Left cardiac atrium (tissue), 2 donors: ENCODE results near the gene CDC6. TPM values are rescaled to one million over a fixed set of nuclear protein-coding genes. Genes with fewer than 3 reads are reported as not detected.

ENCODE experiments used
- total RNA-seq, 2 donors: library from RNA; stranded (reverse); fragmentation: NEBNext Ultra II Directional; extraction: Animal tissue kit (Norgen Biotek cat#: 25700); gene quantifications; one replicate each; pipeline ENCODE4 v1.2.1, GENCODE V29; 2021
- donor health status: DM: no; HTN: yes; CAD: no; lungs with severe emphysema.
- donor health status: DM: yes; HTN: yes; CAD: no.

CDC6 gene
- total RNA-seq, 2 donors from 2014 or later: 1.3 to 1.9 TPM

Other genes with a start within 250 kb of the CDC6 start
- gene MED24, start 233.5 kb upstream of the CDC6 start, total RNA-seq: 10 to 100 TPM; 44.0 to 56.4 TPM
- 10 to 100 TPM; 54.4 to 77.9 TPM for gene THRA, start 224.9 kb upstream of the CDC6 start, total RNA-seq
- gene NR1D1, start 187.3 kb upstream of the CDC6 start, total RNA-seq: 10 to 100 TPM; 17.1 to 19.5 TPM
- 10 to 100 TPM; 54.0 to 57.8 TPM for gene MSL1, start 165.9 kb upstream of the CDC6 start, total RNA-seq
- gene CASC3, start 147.3 kb upstream of the CDC6 start, total RNA-seq: 10 to 100 TPM; 49.6 to 53.1 TPM
- 1 to 10 TPM; 2.8 to 4.6 TPM for gene RAPGEFL1, start 110.4 kb upstream of the CDC6 start, total RNA-seq
- gene WIPF2, start 68.6 kb upstream of the CDC6 start, total RNA-seq: 10 to 100 TPM; 13.9 to 14.4 TPM
- gene RARA, start 21.3 kb downstream of the CDC6 start, total RNA-seq: 10 to 100 TPM; 23.3 to 43.8 TPM
- 1 to 10 TPM; 1.2 to 1.3 TPM for gene GJD3, start 76.9 kb downstream of the CDC6 start, total RNA-seq
- 1 to 10 TPM in 1 of 2 donors, under 1 TPM in 1; 0.47 to 4.2 TPM for gene TOP2A, start 130.0 kb downstream of the CDC6 start, total RNA-seq
- 100 to 1,000 TPM; 443 to 470 TPM for gene IGFBP4, start 155.6 kb downstream of the CDC6 start, total RNA-seq
- gene TNS4, start 213.7 kb downstream of the CDC6 start, total RNA-seq: not detected